ENCODE measurements around the gene ANKS1B.
"Not testable (repeated sequence)": the region's sequence is repeated elsewhere in the genome, so short reads cannot be mapped to it uniquely, and the experiment has no call there.

ANKS1B gene

GRCh38 chr12:98977186-98977585 lies 1007.5 kb downstream of the ANKS1B start:
- DNase-seq (ENCODE audit: low spot score), result no peak
- in situ Hi-C loops (cut with MboI; ENCODE audit: low sequenced_read_pairs, unreplicated experiment), result loop anchor here (25.0 kb wide), 2 partner anchors 240 to 415 kb away; no protein-coding TSS in a partner anchor
- TF ChIP-seq CTCF (IDR thresholded peaks at IDR 0.05; ENCODE audit: borderline replicate concordance, control extremely low read depth, extremely low read depth, insufficient read depth, missing control alignments), result no peak

GRCh38 chr12:98974767-98975381 lies 1009.9 kb downstream of the ANKS1B start:
- no peak for DNase-seq (ENCODE audit: low spot score)
- TF ChIP-seq CTCF (IDR thresholded peaks at IDR 0.05; ENCODE audit: borderline replicate concordance, control extremely low read depth, extremely low read depth, insufficient read depth, missing control alignments), result no peak
- in situ Hi-C loops (cut with MboI; ENCODE audit: low sequenced_read_pairs, unreplicated experiment), result loop anchor here (25.0 kb wide), 2 partner anchors 238 to 413 kb away; no protein-coding TSS in a partner anchor

DNA sequence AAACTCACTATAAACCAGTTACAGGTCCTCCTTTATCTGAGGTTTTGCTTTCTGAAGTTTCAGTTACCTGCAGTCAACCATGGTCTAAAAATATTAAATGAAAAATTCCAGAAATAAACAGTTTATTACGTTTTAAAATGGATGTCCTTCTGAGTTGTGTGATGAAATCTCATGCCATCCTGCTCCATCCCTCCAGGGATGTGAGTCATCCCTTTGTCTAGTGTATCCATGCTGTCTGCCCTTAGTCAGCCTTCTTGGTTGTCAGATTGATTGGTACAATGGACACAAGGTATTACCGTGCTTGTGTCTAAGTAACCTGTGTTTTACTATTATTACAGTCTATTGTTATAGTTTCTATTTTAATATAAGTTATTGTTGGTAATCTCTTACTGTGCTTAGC lies 1011.3 kb downstream of the ANKS1B start:
- no peak for DNase-seq (ENCODE audit: low spot score)
- TF ChIP-seq CTCF (IDR thresholded peaks at IDR 0.05; ENCODE audit: borderline replicate concordance, control extremely low read depth, extremely low read depth, insufficient read depth, missing control alignments), result no peak
- in situ Hi-C loops (cut with MboI; ENCODE audit: low sequenced_read_pairs, unreplicated experiment), result no loop called here

DNA sequence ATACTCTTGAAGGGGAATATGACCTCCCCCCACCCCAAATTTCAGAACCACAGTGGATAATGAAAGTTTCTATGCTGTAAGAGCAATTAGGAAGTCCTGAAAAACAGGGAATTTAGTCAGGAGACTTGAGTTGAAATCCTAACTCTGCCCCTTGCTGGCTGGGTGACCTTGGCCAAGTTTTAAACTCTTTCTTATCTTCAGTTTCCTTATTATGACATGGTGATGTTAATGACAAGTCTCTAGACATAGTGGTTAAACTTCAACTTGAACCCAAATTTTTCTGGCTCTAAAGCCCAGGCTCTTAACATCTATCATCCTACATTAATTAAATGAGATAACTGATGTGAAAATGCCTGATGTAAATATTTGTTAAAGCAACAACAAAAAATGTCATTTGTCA lies 1013.8 kb downstream of the ANKS1B start:
- TF ChIP-seq CTCF (IDR thresholded peaks at IDR 0.05; ENCODE audit: borderline replicate concordance, control extremely low read depth, extremely low read depth, insufficient read depth, missing control alignments), result no peak
- in situ Hi-C loops (cut with MboI; ENCODE audit: low sequenced_read_pairs, unreplicated experiment), result no loop called here
- no peak for DNase-seq (ENCODE audit: low spot score)

- DNase-seq (ENCODE audit: low spot score), result no peak
- in situ Hi-C loops (cut with MboI; ENCODE audit: low sequenced_read_pairs, unreplicated experiment), result no loop called here
- no peak for TF ChIP-seq CTCF (IDR thresholded peaks at IDR 0.05; ENCODE audit: borderline replicate concordance, control extremely low read depth, extremely low read depth, insufficient read depth, missing control alignments)
Observed at GRCh38 chr12:98970210-98970609, 1014.5 kb downstream of the ANKS1B start.

DNA sequence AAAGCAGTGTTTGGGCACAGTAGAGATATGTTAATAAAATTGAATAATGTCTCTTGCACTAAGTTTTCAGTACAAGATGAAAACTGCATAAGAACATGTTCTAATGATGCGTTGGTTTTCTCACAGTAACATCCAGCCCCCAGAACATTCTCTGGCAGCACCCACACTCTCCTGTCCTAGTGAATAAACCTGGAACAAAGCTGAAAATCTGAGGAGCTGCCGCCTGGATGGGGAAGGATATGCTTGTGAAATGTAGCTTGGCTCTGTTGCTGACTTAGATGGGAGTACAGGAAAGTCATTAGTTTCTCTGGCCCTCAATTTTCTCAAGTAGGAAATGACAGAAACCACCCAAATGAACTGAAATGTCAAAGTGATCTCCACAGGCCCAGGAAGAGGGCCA lies 1015.8 kb downstream of the ANKS1B start:
- no peak for DNase-seq (ENCODE audit: low spot score)
- no peak for TF ChIP-seq CTCF (IDR thresholded peaks at IDR 0.05; ENCODE audit: borderline replicate concordance, control extremely low read depth, extremely low read depth, insufficient read depth, missing control alignments)
- in situ Hi-C loops (cut with MboI; ENCODE audit: low sequenced_read_pairs, unreplicated experiment), result no loop called here

DNA sequence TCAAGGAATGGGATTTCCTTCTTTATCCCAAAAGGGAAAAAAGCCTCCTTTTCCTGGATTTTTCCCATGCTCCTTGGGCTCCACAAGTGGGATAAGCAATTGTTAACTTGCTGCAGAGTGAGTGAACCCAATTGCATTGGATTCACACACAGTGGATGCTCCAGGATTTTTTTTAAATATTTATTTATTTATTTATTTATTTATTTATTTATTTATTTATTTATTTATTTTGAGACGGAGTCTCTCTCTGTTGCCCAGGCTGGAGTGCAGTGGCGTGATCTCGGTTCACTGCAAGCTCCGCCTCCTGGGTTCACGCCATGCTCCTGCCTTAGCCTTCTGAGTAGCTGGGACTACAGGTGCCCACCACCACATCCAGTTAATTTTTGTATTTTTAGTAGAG lies 1027.6 kb downstream of the ANKS1B start:
- DNase-seq (ENCODE audit: low spot score); in situ Hi-C loops (cut with MboI; ENCODE audit: low sequenced_read_pairs, unreplicated experiment): not testable (repeated sequence)

Data from GM13976 (cell line).